Memory B cell (primary cell): Measurements from ENCODE around the gene CDON.

Experiments used
- ATAC-seq: fragments of 150-1000 bp; cut with Tn5 transposase; 2 replicates; pipeline ENCODE4 v1.10.0; 2021; ENCODE audit warnings: low read depth, mild to moderate bottlenecking, moderate library complexity
- DNase-seq, 2 donors: peaks; one replicate each; pipeline ENCODE4 v3.0.0; 2022; ENCODE audit warnings: low spot score in 2 of 2
- H3K27ac Mint-ChIP-seq: one replicate; pipeline ENCODE4 v1.8.0; 2022; ENCODE audit warnings: mild to moderate bottlenecking, moderate library complexity, mixed read lengths
- H3K27me3 Mint-ChIP-seq: one replicate; pipeline ENCODE4 v1.8.0; 2022; ENCODE audit warnings: mixed read lengths
- H3K36me3 Mint-ChIP-seq: one replicate; pipeline ENCODE4 v1.8.0; 2022; ENCODE audit warnings: mild to moderate bottlenecking, mixed read lengths
- H3K4me1 Mint-ChIP-seq: one replicate; pipeline ENCODE4 v1.8.0; 2022; ENCODE audit warnings: mixed read lengths
- H3K4me3 Mint-ChIP-seq: one replicate; pipeline ENCODE4 v1.8.0; 2022; ENCODE audit warnings: mild to moderate bottlenecking, moderate library complexity, mixed read lengths
- H3K9me3 Mint-ChIP-seq: one replicate; pipeline ENCODE4 v1.8.0; 2022; ENCODE audit warnings: mixed read lengths

The CDON gene

GRCh38 chr11:125957618-125958332, 104.9 kb downstream of the CDON start:
- Mint-ChIP-seq H3K9me3 (peaks cover 4% of the 10 kb centered on the region), H3K27me3 (peaks cover 4% of the 10 kb centered on the region), H3K4me1 (no peaks in the 10 kb centered on the region), H3K27ac (no peak overlapping the region), H3K36me3 (peaks cover 1% of the 10 kb centered on the region), H3K4me3 (no peak overlapping the region)
- ATAC-seq, result no peak
- no peak for DNase-seq

DNA sequence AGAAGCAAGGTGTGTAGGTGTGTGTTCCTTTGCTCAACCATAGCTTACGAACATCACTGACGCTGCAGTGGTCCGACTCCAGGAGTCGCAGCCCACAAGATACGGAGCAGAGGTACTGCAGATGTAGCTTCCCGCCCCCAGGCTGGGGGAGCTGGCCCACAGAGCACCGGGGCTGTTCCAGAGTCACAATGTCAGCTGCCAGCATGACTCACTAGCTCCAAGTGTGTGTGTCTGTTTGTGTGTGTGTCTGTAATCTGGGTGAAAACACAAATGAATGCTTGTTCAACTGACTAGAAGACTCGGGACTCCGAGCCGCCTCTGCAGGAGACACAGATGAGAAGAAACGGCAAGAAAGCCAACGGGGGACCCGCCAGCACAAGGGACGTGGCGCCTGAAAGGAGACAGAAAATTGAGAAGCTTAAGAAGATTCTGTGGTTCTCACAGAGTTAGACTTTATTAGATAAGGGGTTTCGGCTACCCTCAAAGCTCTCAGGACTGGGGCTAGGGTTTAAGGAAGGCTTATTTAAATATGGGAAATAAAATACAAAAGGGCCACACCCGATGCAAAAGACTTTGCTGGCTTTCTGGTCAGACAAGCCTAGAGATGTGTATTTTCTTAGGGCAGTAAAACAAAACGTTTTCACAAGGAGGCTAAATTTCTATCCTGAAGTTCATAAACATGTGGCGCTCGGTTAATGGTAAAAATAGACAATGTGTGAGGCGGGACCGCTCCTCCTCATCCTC, 106.1 kb downstream of the CDON start:
- Mint-ChIP-seq H3K36me3 (no peaks in the 10 kb centered on the region), H3K27me3 (peaks cover 4% of the 10 kb centered on the region), H3K4me1 (no peaks in the 10 kb centered on the region)

DNA sequence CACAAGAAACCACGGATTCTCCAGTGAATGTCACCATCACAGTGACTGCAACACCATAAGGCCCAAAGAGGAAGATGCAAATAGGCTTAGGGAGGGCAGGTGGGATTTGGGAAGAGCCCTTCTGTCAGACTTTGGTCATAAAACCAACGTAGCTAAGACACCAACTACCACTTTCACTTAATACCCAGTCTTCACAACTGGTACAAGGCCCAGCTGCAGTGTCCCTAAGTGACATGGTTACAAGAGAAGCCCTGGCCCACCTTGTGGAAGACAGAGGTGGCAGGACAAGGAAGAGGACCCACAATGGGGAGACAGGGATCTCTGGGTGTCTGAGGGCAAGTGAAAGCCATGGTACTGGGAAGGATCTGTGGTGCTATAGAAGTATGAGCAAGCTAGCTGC, 106.8 kb downstream of the CDON start:
- Mint-ChIP-seq H3K36me3 (no peaks in the 10 kb centered on the region), H3K4me1 (no peaks in the 10 kb centered on the region), H3K4me3 (no peak overlapping the region), H3K27ac (no peak overlapping the region), H3K9me3 (no peaks in the 10 kb centered on the region), H3K27me3 (peaks cover 8% of the 10 kb centered on the region)
- no peak for DNase-seq
- no peak for ATAC-seq

More for the DNA sequence above, 106.1 kb downstream of the CDON start:
- H3K9me3 Mint-ChIP-seq, result no peaks in the 10 kb centered on the region
- H3K27ac Mint-ChIP-seq, result no peak overlapping the region
- no peak overlapping the region for H3K4me3 Mint-ChIP-seq
- DNase-seq, result no peak
- ATAC-seq, result no peak

GRCh38 chr11:125954945-125955640, 107.6 kb downstream of the CDON start:
- H3K9me3 Mint-ChIP-seq, result no peaks in the 10 kb centered on the region
- DNase-seq (no peak), ATAC-seq (no peak)
- no peak overlapping the region for H3K27ac Mint-ChIP-seq
- H3K27me3 Mint-ChIP-seq, result peaks cover 8% of the 10 kb centered on the region
- no peaks in the 10 kb centered on the region for H3K4me1 Mint-ChIP-seq
- H3K4me3 Mint-ChIP-seq, result no peak overlapping the region
- no peaks in the 10 kb centered on the region for H3K36me3 Mint-ChIP-seq

DNA sequence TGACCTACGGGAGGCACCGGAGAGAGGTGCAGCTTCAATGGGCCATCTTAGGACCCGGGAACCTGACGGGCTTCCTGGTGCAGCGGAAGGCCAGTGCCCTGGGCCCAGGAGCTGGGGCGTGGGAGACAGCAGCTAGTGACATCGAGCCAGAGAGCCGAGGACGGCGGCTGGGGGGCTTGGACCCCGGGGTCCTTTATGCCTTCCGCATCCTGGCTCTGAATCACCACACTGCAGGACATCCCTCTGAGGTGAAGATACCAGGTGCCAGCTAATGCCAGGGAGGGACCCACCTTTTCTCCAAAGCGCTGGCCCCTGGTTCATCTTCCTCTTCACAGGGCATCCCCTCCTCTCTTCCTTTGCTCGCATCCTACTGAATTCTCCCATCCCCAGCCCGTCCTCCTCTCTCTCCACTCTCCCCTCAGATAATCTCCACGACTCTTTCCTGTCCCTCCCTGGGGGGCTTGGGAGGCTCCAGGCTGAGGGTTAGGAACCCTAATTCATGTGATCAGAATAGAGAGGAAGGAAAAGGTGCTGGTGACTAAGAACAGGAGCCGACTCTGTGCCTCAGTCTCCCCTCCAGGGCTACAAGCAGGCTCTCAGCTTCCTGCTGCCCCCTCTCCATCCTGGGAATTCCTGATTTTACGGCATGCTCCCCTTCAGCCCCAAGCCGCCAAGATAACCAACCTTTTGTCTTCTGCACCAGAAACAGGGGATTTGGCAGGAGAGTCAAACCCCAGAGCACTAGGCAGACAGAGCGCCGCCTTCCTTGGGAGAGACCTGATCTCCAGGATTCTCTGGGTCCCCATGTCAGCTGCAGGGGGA, 108.3 kb downstream of the CDON start:
- H3K9me3 Mint-ChIP-seq, result no peaks in the 10 kb centered on the region
- H3K27ac Mint-ChIP-seq, result no peak overlapping the region
- H3K4me1 Mint-ChIP-seq, result no peaks in the 10 kb centered on the region
- no peaks in the 10 kb centered on the region for H3K36me3 Mint-ChIP-seq
- ATAC-seq (no peak), DNase-seq (no peak)
- peaks cover 8% of the 10 kb centered on the region for H3K27me3 Mint-ChIP-seq
- H3K4me3 Mint-ChIP-seq, result no peak overlapping the region

GRCh38 chr11:125953401-125953935, 109.2 kb downstream of the CDON start:
- Mint-ChIP-seq H3K4me3 (no peak overlapping the region), H3K4me1 (no peaks in the 10 kb centered on the region), H3K27me3 (peaks cover 10% of the 10 kb centered on the region), H3K9me3 (no peaks in the 10 kb centered on the region), H3K27ac (no peak overlapping the region), H3K36me3 (no peaks in the 10 kb centered on the region)
- ATAC-seq (no peak), DNase-seq (no peak)

GRCh38 chr11:125952973-125953372, 109.7 kb downstream of the CDON start:
- Mint-ChIP-seq H3K4me3 (no peak overlapping the region), H3K4me1 (no peaks in the 10 kb centered on the region), H3K27ac (no peak overlapping the region), H3K27me3 (peaks cover 10% of the 10 kb centered on the region), H3K36me3 (no peaks in the 10 kb centered on the region), H3K9me3 (no peaks in the 10 kb centered on the region)
- ATAC-seq (no peak), DNase-seq (no peak)

- Mint-ChIP-seq H3K9me3 (no peaks in the 10 kb centered on the region), H3K27ac (no peak overlapping the region), H3K36me3 (no peaks in the 10 kb centered on the region), H3K4me3 (no peak overlapping the region), H3K27me3 (peaks cover 11% of the 10 kb centered on the region), H3K4me1 (no peaks in the 10 kb centered on the region)
- ATAC-seq (no peak), DNase-seq (no peak)
These were observed 110.1 kb downstream of the CDON start for GRCh38 chr11:125952559-125952958.

DNA sequence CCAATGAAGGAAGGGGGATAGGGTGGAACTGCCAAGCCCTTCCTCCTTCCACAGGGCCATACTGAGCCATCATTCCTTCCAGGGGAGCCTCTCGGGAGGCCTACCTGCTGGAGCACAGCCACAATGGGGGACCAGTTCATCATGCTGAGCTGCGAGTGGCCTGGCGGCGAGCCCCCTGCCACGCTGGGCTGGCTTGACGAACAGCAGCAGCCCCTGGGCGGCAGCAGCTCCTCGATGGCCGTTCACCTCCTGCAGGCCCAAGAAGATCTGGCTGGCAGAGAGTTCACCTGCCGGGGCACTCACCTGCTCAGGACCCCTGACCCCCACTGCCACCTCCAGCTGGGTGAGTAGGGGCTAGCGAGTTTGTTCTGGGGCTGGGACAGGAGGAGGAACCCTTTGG, 110.9 kb downstream of the CDON start:
- Mint-ChIP-seq H3K9me3 (no peaks in the 10 kb centered on the region), H3K27ac (no peak overlapping the region), H3K27me3 (peaks cover 11% of the 10 kb centered on the region), H3K4me1 (no peaks in the 10 kb centered on the region), H3K4me3 (no peak overlapping the region), H3K36me3 (no peaks in the 10 kb centered on the region)
- DNase-seq (no peak), ATAC-seq (no peak)

DNA sequence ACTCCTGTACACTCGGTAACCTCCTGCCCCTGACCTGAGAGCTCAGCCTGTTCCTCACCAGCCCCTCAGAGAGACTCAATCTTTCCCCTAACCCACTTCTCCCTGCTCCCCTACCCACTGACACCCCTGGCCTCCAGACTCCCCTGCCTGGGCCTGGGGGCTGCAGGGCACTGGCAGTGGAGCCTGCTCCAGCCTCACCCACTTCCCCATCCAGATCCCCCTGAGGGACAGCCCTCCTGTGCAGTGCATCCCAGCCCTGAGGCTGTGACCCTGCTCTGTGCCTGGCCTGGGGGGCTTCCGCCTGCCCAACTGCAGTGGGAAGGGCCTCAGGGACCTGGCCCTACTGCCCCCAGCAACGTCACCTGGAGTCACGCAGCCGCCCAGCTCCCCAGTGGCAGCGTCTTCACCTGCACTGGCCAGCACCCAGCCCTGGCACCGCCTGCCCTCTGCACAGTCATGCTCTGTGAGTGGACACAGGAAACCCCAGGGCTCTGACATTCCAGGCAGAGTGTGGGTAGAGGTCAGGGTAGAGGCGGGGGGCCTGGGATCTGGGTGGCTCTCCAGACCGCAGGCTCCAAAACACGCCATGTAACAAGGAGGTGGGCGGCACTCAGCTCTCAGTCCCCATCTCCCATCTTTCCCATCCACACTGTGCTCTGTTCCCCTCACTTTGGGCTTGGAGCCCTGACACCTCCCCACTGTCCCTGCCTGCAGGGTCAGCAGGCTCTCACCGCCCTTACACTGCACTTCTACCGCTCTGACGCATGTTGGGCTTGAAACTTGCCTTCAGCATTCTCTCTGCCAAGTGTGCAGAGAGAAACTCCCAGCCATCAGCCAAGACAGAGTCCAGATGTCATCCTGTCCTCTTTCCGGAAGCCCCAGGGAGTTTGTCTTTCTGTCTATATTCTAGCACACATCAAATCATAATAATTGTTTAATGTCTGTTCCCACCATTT, 111.7 kb downstream of the CDON start:
- ATAC-seq (no peak), DNase-seq (no peak)
- Mint-ChIP-seq H3K27me3 (peaks cover 13% of the 10 kb centered on the region), H3K27ac (no peak overlapping the region), H3K9me3 (no peaks in the 10 kb centered on the region), H3K36me3 (no peaks in the 10 kb centered on the region), H3K4me1 (no peaks in the 10 kb centered on the region), H3K4me3 (no peak overlapping the region)

GRCh38 chr11:125950178-125950490, 112.5 kb downstream of the CDON start:
- Mint-ChIP-seq H3K27me3 (peaks cover 11% of the 10 kb centered on the region), H3K9me3 (no peaks in the 10 kb centered on the region), H3K36me3 (no peaks in the 10 kb centered on the region), H3K4me1 (no peaks in the 10 kb centered on the region), H3K27ac (no peak overlapping the region), H3K4me3 (no peak overlapping the region)
- ATAC-seq (no peak), DNase-seq (no peak)

DNA sequence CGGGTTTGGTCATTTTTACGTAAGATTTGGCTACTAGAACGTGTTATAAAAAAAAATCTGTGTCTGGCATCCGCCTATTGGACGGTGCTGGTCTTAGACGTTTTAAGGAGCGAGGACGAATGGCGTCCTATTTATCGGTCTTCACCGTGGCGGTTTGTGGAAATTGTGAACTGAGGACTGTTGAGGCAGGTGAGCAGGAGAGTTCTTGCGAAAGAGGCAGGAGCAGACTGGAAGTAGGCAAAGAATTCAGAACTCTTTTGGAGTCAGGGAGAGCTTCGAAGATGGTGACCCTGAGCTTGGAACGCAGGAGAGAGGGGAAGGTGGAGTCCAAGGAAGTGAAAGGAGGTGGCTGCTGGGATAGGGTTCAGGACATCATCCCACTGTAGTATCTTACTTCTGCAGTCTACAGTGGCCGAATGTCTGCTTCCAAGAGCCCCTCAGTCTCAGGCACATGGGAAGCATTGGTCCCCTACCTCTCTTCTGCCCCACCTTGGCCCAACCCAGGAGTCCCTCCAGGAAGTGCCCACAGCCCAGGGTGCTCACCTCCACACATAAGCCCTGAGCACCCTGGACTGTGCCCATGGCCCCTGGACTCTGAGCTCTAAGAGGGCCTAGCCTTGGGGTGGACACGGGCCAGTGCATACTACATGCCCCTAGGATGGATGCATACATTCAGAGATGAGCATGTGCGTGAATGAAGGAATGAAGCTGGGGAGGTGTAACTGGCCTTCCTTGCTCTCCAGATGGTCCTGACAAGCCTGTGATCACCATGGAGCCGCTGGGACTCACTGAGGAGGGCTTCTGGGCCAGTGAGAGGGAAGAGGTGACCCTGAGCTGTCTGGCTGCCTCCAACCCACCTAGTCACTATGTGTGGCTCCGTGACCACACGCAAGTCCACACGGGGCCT, 113.1 kb downstream of the CDON start:
- H3K9me3 Mint-ChIP-seq, result no peaks in the 10 kb centered on the region
- H3K27ac Mint-ChIP-seq, result no peak overlapping the region
- no peak overlapping the region for H3K4me3 Mint-ChIP-seq
- no peaks in the 10 kb centered on the region for H3K4me1 Mint-ChIP-seq
- no peaks in the 10 kb centered on the region for H3K36me3 Mint-ChIP-seq
- no peak for DNase-seq
- no peak for ATAC-seq
- peaks cover 12% of the 10 kb centered on the region for H3K27me3 Mint-ChIP-seq
